ENCODE results near the gene SEMA3D.

DNA sequence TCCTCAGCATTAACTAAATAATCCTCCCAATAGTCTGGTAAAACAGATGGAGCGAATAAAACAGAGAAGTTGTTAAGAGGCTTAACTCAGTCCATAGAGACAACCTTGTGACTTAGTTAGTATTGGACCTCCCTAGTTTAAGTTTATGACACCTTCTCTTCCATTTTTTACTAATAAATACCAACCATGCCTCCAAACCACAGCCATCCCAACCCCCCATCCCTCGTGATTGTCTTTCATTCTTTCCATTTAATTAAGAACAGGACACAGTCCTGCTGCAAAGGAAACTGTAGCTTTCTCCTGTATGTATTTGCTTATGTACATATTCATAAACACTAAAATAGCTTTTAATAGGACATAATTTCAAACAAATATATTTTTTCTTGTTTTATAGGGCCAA lies 238.2 kb downstream of the SEMA3D start:
- TF ChIP-seq, protein P1, sequence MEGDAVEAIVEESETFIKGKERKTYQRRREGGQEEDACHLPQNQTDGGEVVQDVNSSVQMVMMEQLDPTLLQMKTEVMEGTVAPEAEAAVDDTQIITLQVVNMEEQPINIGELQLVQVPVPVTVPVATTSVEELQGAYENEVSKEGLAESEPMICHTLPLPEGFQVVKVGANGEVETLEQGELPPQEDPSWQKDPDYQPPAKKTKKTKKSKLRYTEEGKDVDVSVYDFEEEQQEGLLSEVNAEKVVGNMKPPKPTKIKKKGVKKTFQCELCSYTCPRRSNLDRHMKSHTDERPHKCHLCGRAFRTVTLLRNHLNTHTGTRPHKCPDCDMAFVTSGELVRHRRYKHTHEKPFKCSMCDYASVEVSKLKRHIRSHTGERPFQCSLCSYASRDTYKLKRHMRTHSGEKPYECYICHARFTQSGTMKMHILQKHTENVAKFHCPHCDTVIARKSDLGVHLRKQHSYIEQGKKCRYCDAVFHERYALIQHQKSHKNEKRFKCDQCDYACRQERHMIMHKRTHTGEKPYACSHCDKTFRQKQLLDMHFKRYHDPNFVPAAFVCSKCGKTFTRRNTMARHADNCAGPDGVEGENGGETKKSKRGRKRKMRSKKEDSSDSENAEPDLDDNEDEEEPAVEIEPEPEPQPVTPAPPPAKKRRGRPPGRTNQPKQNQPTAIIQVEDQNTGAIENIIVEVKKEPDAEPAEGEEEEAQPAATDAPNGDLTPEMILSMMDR (IDR thresholded peaks at IDR 0.05): no peak
- TF ChIP-seq POLR2AphosphoS5 (IDR thresholded peaks at IDR 0.05): no peak
- TF ChIP-seq POLR2A (IDR thresholded peaks at IDR 0.05): no peak

Data from prostate gland (tissue), 2 donors.